Transverse colon (tissue), 3 donors: Measurements from ENCODE around the gene WNT4.

Experiments
- CTCF ChIP-seq, 5 experiments: fragments of 200-600 bp in 3 of 5; fragments of 450-650 bp in 2 of 5; sonication (generic) in 3 of 5; IDR thresholded peaks; 1 replicate in 2 of 5; 2 replicates in 3 of 5; pipeline ENCODE4 v1.5.1; 2016 to 2017; ENCODE audit warnings: antibody characterized with exemption in 5 of 5, inconsistent platforms in 3 of 5, mild to moderate bottlenecking in 2 of 5, moderate library complexity in 1 of 5
- POLR2A ChIP-seq: fragments of 450-650 bp; IDR thresholded peaks from one replicate; pipeline ENCODE4 v1.6.1; 2016; ENCODE audit warnings: antibody characterized with exemption, mild to moderate bottlenecking, moderate library complexity

GRCh38 chr1:22137004-22137720 lies 5.7 kb downstream of the WNT4 start:
- no peak for TF ChIP-seq CTCF (IDR thresholded peaks at IDR 0.05)
- no peak for TF ChIP-seq POLR2A
